H9 (cell line): Measurements from ENCODE around the gene ZNF283. TPM values are rescaled to one million over a fixed set of nuclear protein-coding genes. Genes with fewer than 3 reads are reported as not detected.

Source experiments
- DNase-seq: peaks from one replicate; pipeline ENCODE4 v3.0.0-alpha.2; 2017
- H2AFZ ChIP-seq: one replicate; pipeline ENCODE4 v1.6.1; 2013; ENCODE audit warnings: mild to moderate bottlenecking, low read length, control low read depth, moderate library complexity
- H2AK5ac ChIP-seq: 2 replicates; pipeline ENCODE4 v1.6.1; 2013; ENCODE audit warnings: low read length, control low read depth, mixed read lengths; ENCODE audit not compliant: insufficient read length
- H2BK120ac ChIP-seq: one replicate; pipeline ENCODE4 v1.6.1; 2013; ENCODE audit warnings: low read depth, mild to moderate bottlenecking, low read length, control low read depth, inconsistent platforms; ENCODE audit not compliant: poor library complexity, severe bottlenecking
- H2BK12ac ChIP-seq: 2 replicates; pipeline ENCODE4 v1.6.1; 2013; ENCODE audit warnings: low read length, control low read depth, mixed read lengths, low read depth; ENCODE audit not compliant: insufficient read length
- H2BK15ac ChIP-seq: 2 replicates; pipeline ENCODE4 v1.6.1; 2013; ENCODE audit warnings: low read depth, low read length, control low read depth
- H2BK20ac ChIP-seq: one replicate; pipeline ENCODE4 v1.6.1; 2013; ENCODE audit warnings: low read depth, mild to moderate bottlenecking, low read length, control low read depth, inconsistent platforms; ENCODE audit not compliant: poor library complexity, severe bottlenecking
- H2BK5ac ChIP-seq: 2 replicates; pipeline ENCODE4 v1.6.1; 2013; ENCODE audit warnings: low read length, control low read depth, mixed read lengths; ENCODE audit not compliant: insufficient read length
- H3K14ac ChIP-seq: 2 replicates; pipeline ENCODE4 v1.6.1; 2013; ENCODE audit warnings: low read length, control low read depth; ENCODE audit not compliant: insufficient read depth
- H3K18ac ChIP-seq: 2 replicates; pipeline ENCODE4 v1.6.1; 2013; ENCODE audit warnings: low read depth, mild to moderate bottlenecking, mixed read lengths, low read length, control low read depth; ENCODE audit not compliant: insufficient read length
- H3K23ac ChIP-seq: 2 replicates; pipeline ENCODE4 v1.6.1; 2013; ENCODE audit warnings: low read length, control low read depth, mixed read lengths, low read depth; ENCODE audit not compliant: insufficient read length
- H3K23me2 ChIP-seq: 2 replicates; pipeline ENCODE4 v1.6.1; 2013; ENCODE audit warnings: low read depth, mild to moderate bottlenecking, mixed read lengths, low read length, control low read depth; ENCODE audit not compliant: insufficient read length, poor library complexity, severe bottlenecking
- H3K27ac ChIP-seq: 2 replicates; pipeline ENCODE4 v1.5.1; 2013; ENCODE audit warnings: low read length, control low read depth, mixed read lengths, low read depth; ENCODE audit not compliant: insufficient read length
- H3K27me3 ChIP-seq: 2 replicates; pipeline ENCODE4 v1.6.1; 2013; ENCODE audit warnings: low read length, control low read depth, inconsistent platforms; ENCODE audit not compliant: insufficient read depth
- H3K4ac ChIP-seq: 2 replicates; pipeline ENCODE4 v1.6.1; 2013; ENCODE audit warnings: low read depth, mild to moderate bottlenecking, control low read depth, inconsistent platforms, low read length, moderate library complexity
- H3K4me1 ChIP-seq: 2 replicates; pipeline ENCODE4 v1.6.1; 2013; ENCODE audit warnings: low read length, control low read depth, inconsistent platforms; ENCODE audit not compliant: insufficient read depth
- H3K4me2 ChIP-seq: 2 replicates; pipeline ENCODE4 v1.6.1; 2013; ENCODE audit warnings: low read length, control low read depth, mixed read lengths; ENCODE audit not compliant: insufficient read length, insufficient read depth
- H3K56ac ChIP-seq: 2 replicates; pipeline ENCODE4 v1.6.1; 2013; ENCODE audit warnings: low read depth, mild to moderate bottlenecking, mixed read lengths, low read length, control low read depth; ENCODE audit not compliant: insufficient read length
- H3K79me1 ChIP-seq: 2 replicates; pipeline ENCODE4 v1.6.1; 2013; ENCODE audit warnings: low read depth, mild to moderate bottlenecking, moderate library complexity, low read length, control low read depth, inconsistent platforms; ENCODE audit not compliant: insufficient read depth, poor library complexity, severe bottlenecking
- H3K79me2 ChIP-seq: 2 replicates; pipeline ENCODE4 v1.6.1; 2013; ENCODE audit warnings: low read length, control low read depth, inconsistent platforms; ENCODE audit not compliant: insufficient read depth
- H3K9ac ChIP-seq: 2 replicates; pipeline ENCODE4 v1.6.1; 2013; ENCODE audit warnings: low read length, control low read depth, mixed read lengths; ENCODE audit not compliant: insufficient read length; ENCODE audit errors: extremely low read depth
- H3K9me3 ChIP-seq: one replicate; pipeline ENCODE4 v1.6.1; 2013; ENCODE audit warnings: low read depth, low read length, inconsistent platforms; ENCODE audit not compliant: control insufficient read depth
- H3T11ph ChIP-seq: one replicate; pipeline ENCODE4 v1.6.1; 2013; ENCODE audit warnings: mild to moderate bottlenecking, low read length, control low read depth, inconsistent platforms
- H4K20me1 ChIP-seq: one replicate; pipeline ENCODE4 v1.6.1; 2013; ENCODE audit not compliant: control insufficient read depth, insufficient read length, insufficient read depth
- H4K5ac ChIP-seq: 2 replicates; pipeline ENCODE4 v1.6.1; 2013; ENCODE audit warnings: low read depth, mild to moderate bottlenecking, mixed read lengths, low read length, control low read depth; ENCODE audit not compliant: insufficient read length
- H4K8ac ChIP-seq: replicated peaks from 2 replicates; pipeline ENCODE4 v1.6.1; 2013; ENCODE audit warnings: low read length, control low read depth, mixed read lengths, low read depth; ENCODE audit not compliant: insufficient read length
- H4K91ac ChIP-seq: 2 replicates; pipeline ENCODE4 v1.6.1; 2013; ENCODE audit warnings: low read depth, mild to moderate bottlenecking, moderate library complexity, mixed read lengths, low read length, control low read depth; ENCODE audit not compliant: insufficient read length
- H3K27ac Mint-ChIP-seq, 3 experiments: 2 replicates in 2 of 3; 3 replicates in 1 of 3; pipeline ENCODE4 v1.8.0; 2020 to 2021; ENCODE audit warnings: mixed read lengths in 3 of 3, mild to moderate bottlenecking in 1 of 3, moderate library complexity in 1 of 3
- H3K27me3 Mint-ChIP-seq: 2 replicates; pipeline ENCODE4 v1.8.0; 2021; ENCODE audit warnings: low read depth, mild to moderate bottlenecking, moderate library complexity, mixed read lengths
- H3K36me3 Mint-ChIP-seq, 3 experiments: 2 replicates in 2 of 3; 3 replicates in 1 of 3; pipeline ENCODE4 v1.8.0; 2020 to 2021; ENCODE audit warnings: low read depth in 3 of 3, mixed read lengths in 3 of 3; ENCODE audit not compliant: insufficient read depth in 1 of 3
- H3K4me1 Mint-ChIP-seq, 2 experiments: 2 replicates each; pipeline ENCODE4 v1.8.0; 2020; ENCODE audit warnings: mixed read lengths in 2 of 2
- H3K4me3 Mint-ChIP-seq, 2 experiments: 2 replicates in 1 of 2; 3 replicates in 1 of 2; pipeline ENCODE4 v1.8.0; 2020 to 2021; ENCODE audit warnings: mild to moderate bottlenecking in 2 of 2, mixed read lengths in 2 of 2, moderate library complexity in 1 of 2
- H3K9me3 Mint-ChIP-seq, 2 experiments: 2 replicates in 1 of 2; 3 replicates in 1 of 2; pipeline ENCODE4 v1.8.0; 2020; ENCODE audit warnings: mild to moderate bottlenecking in 2 of 2, mixed read lengths in 2 of 2, moderate library complexity in 1 of 2
- CTCF ChIP-seq: fragments of 200-600 bp; sonication (generic); conservative IDR thresholded peaks from 3 replicates; pipeline ENCODE4 v1.8.0; 2021; ENCODE audit warnings: antibody characterized with exemption, mild to moderate bottlenecking
- WGBS: extraction: QIAGEN DNeasy Blood & Tissue Kit; methylation state at CpG from one replicate; pipeline ENCODE4 v1.1.7; 2013; ENCODE audit warnings: missing lambda C conversion rate, low lambda C conversion rate, mixed read lengths; ENCODE audit not compliant: insufficient read length; ENCODE audit errors: extremely low coverage; 5-methylcytosine and 5-hydroxymethylcytosine counted together
- total RNA-seq: library from RNA; stranded (reverse); gene quantifications from 2 replicates; pipeline ENCODE4 v1.2.1, GENCODE V29; 2021

Gene ZNF283
- total RNA-seq, 1 experiment from 2014 or later = 10.4 TPM

GRCh38 chr19:43784981-43785808, 41.9 kb upstream of the ZNF283 start:
- Histone ChIP-seq H3K9ac (no peak overlapping the region), H3K14ac (no peak overlapping the region), H3K4me2 (no peak overlapping the region), H2AFZ (no peak overlapping the region), H3K56ac (no peak overlapping the region), H4K91ac (no peak overlapping the region), H2BK20ac (no peak overlapping the region), H3K23ac (no peak overlapping the region), H3K18ac (no peak overlapping the region), H4K5ac (no peak overlapping the region), H2BK12ac (no peak overlapping the region), H4K20me1 (no peaks in the 10 kb centered on the region), H2BK120ac (no peak overlapping the region), H4K8ac (no peak overlapping the region), H2BK5ac (no peak overlapping the region), H3K27me3 (no peaks in the 10 kb centered on the region), H3K23me2 (no peaks in the 10 kb centered on the region), H3K79me2 (no peaks in the 10 kb centered on the region), H2AK5ac (no peak overlapping the region), H3K4me1 (no peaks in the 10 kb centered on the region), H3T11ph (no peak overlapping the region), H3K79me1 (no peaks in the 10 kb centered on the region), H3K27ac (no peak overlapping the region), H2BK15ac (no peak overlapping the region), H3K4ac (no peak overlapping the region), H3K9me3 (no peaks in the 10 kb centered on the region)
- H3K4me1 Mint-ChIP-seq = peaks cover 5 to 7% of the 10 kb centered on the region in 2 experiments
- peak; percentile 97 for TF ChIP-seq CTCF
- peaks cover 12% of the 10 kb centered on the region; the same call in 1 of the 2 replicates for H3K27me3 Mint-ChIP-seq
- no peak overlapping the region; a peak in 1 of 7 replicates for H3K27ac Mint-ChIP-seq
- WGBS = no CpG with 5 or more reads among the region's 10 CpGs
- no peaks in the 10 kb centered on the region; a peak in 1 of 7 replicates for H3K36me3 Mint-ChIP-seq
- DNase-seq = peak; percentile 73
- H3K4me3 Mint-ChIP-seq = peak overlapping the region in 1 of 2 experiments; percentile 45; a peak in 2 of 5 replicates
- H3K9me3 Mint-ChIP-seq = no peaks in the 10 kb centered on the region; a peak in 1 of 5 replicates
